Gastrocnemius medialis (tissue), 4 donors: ENCODE results near the gene ZNF362.

Experiments
- CTCF ChIP-seq, 5 experiments: fragments of 450-650 bp in 3 of 5; fragments of 200-600 bp in 2 of 5; sonication (generic) in 2 of 5; IDR thresholded peaks in 4 of 5; conservative IDR thresholded peaks in 1 of 5; 1 replicate in 4 of 5; 2 replicates in 1 of 5; pipeline ENCODE4 v1.5.1; 2016 to 2019; ENCODE audit warnings: antibody characterized with exemption in 5 of 5, mild to moderate bottlenecking in 3 of 5, moderate library complexity in 3 of 5
- POLR2A ChIP-seq, 2 donors: fragments of 450-650 bp; IDR thresholded peaks; one replicate each; pipeline ENCODE4 v1.6.1; 2017; ENCODE audit warnings: antibody characterized with exemption in 2 of 2, mild to moderate bottlenecking in 2 of 2, moderate library complexity in 2 of 2

- TF ChIP-seq CTCF (IDR thresholded peaks at IDR 0.05 in 4 of 5, conservative IDR thresholded peaks at IDR 0.05 in 1 of 5) (no peak), POLR2A (IDR thresholded peaks at IDR 0.05) (no peak)
Observed at GRCh38 chr1:33299461-33300155, 43.3 kb downstream of the ZNF362 start.
